ENCODE data around the gene PTRH2. TPM values are rescaled to one million over a fixed set of nuclear protein-coding genes. Genes with fewer than 3 reads are reported as not detected.

The PTRH2 gene
- total RNA-seq, 1 experiment from 2014 or later = 39.1 TPM

DNA sequence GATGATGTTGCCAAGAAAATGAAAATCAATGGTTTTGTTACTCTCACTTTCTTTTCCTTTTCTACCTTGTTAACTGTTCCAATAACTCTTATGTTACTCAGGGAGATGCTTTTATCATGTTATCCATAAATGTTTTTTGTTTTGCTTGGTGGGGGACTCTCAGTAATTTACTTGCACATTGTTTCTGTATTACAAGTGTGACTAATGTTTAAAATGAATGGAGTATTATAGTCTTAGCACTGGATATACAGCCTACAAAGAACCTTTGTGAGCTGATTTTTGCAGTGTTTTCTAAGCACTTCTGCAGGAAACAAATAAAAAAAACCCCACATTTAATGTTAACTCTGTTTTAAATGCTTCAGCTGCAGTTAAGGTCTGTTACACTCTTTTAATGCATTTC lies 12.3 kb upstream of the PTRH2 start:
- no peak for DNase-seq (ENCODE audit: low read depth)

DNA sequence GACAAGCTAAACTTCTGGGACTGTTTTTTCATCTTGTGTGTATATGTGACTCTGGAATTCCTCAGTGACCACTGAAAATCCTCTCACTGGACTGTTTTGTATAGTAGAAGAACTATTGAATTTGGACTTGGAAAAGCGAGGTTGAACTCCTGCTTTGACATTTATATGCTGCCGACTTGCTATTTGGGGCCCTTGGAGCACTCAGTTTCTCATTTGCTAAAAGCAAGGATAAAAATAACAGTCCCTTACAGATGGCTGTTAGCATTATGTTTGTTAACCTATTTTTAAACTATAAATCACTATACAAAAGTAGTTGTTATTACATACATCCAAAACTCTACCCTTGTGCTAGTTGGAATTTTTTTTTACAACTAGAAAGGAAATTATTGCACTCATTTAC lies 9.2 kb upstream of the PTRH2 start:
- DNase-seq (ENCODE audit: low read depth) = no peak

DNA sequence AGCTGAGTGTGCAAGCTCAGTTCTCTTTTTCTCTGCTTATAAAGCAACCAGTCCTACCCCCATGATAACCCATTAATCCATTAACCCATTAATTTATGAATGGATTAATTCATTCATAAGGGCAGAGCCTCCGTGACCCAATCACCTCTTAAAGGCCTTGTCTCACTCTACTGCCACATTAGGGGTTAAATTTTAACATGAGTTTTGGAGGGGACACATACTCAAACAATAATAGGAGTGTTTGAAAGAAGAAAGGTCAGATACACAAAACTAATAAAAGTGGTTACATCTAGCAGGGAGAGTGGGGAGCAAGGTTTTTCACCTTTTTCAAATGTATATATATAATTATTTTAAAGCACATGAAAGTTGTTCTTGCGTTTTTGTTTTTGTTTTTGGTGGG lies 7.0 kb upstream of the PTRH2 start:
- no peak for DNase-seq (ENCODE audit: low read depth)

DNA sequence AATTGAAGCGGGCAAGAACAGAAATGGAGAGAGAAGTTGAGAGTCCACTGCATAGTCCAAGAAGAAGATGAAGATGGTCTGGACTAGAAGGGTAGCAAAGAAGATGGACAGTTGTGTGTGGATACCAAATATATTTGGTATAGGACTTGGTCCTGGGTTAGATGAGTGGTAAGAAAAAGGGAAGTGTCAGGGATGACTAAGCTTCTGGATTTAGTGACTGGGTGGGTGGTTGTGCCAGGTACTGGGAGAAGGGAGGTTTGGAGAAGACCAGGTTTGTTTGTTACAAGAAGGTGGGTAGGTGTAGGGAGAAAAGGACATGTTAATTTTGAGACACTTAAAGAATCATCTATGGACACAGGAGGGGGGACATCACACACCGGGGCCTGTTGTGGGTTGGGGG lies 5.6 kb upstream of the PTRH2 start:
- DNase-seq (ENCODE audit: low read depth) = no peak

GRCh38 chr17:59711936-59712335 lies 4.7 kb upstream of the PTRH2 start:
- no peak for DNase-seq (ENCODE audit: low read depth)

DNA sequence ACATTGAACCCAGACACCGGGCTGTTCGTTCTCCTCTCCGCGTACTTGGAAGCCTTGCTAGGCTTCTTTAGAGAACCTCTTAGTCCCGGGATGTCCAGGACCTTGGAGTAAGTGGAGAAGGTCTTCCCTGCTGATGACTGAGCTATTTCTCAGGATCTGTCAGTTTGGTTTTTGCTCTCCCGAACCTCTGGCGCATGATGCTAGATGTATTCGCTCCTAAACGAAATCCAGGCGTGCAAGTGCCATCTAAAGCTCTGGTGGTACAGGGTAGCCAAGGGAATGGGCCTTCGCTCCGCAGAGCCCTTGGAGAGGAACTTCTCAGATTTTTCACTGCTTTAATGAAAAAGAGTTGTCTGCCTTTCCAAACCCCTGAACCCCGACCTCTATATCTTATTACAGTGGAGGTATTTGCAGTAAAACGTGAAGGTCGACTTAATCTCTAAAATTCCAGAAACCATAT lies 771 bp upstream of the PTRH2 start:
- no peak for DNase-seq (ENCODE audit: low read depth)

GRCh38 chr17:59702304-59702703 lies 4.9 kb downstream of the PTRH2 start:
- no peak for DNase-seq (ENCODE audit: low read depth)

GRCh38 chr17:59699786-59700185 lies 7.4 kb downstream of the PTRH2 start:
- DNase-seq (ENCODE audit: low read depth) = no peak

DNA sequence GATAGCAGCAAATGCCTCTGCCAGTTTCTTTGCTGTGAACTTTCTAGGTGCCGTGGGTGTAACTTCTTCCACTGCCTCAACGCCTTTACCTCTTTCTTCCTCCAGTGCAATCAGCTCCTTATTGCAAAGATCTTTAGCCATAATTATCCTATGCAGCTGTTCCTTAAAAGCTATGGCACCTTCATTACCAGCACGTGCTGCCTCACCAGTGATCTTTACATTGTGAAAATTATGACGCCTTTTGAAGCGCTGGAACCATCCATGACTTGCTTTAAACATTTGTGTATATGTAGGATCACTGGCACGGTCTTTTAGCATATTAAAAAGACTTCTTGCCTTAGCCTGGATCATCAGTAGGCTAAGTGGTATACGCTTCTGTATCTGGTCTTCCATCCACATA lies 8.0 kb downstream of the PTRH2 start:
- no peak for DNase-seq (ENCODE audit: low read depth)

- DNase-seq (ENCODE audit: low read depth) = no peak
These were observed 9.1 kb downstream of the PTRH2 start for GRCh38 chr17:59698143-59698542.

DNA sequence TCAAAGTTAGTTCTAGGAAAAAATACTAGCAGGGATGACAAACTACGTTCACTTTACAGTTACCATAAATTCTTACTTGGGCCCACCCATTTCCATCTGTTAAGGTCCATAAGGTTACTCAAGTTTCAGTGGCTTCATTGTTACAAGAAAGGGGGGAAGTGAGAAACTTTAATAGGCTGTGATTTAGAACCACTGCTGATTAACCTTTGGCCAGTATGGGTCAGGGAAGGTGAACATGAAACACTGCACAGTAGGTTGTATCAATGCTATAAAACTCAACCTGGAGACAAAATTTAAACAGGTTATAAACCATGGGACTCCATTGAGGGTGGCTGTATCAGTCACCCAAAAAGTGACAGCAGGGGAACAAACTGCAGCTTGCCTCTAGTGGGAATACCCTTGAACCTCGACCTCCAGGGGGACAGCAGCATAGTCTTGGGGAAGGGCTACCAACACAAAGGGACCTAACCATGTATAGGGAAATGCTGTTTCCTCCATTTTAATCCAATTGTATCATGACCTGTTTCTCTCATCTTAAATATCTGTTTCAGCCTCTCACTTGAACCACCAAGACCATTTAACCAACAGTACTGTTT lies 10.4 kb downstream of the PTRH2 start:
- no peak for DNase-seq (ENCODE audit: low read depth)

GRCh38 chr17:59695945-59696681 lies 11.1 kb downstream of the PTRH2 start:
- DNase-seq (ENCODE audit: low read depth) = no peak

- DNase-seq (ENCODE audit: low read depth) = no peak
These were observed 12.9 kb downstream of the PTRH2 start for GRCh38 chr17:59694344-59694743.

GRCh38 chr17:59693582-59693981 lies 13.6 kb downstream of the PTRH2 start:
- DNase-seq (ENCODE audit: low read depth) = no peak

GRCh38 chr17:59688496-59688895 lies 18.7 kb downstream of the PTRH2 start:
- no peak for DNase-seq (ENCODE audit: low read depth)

DNA sequence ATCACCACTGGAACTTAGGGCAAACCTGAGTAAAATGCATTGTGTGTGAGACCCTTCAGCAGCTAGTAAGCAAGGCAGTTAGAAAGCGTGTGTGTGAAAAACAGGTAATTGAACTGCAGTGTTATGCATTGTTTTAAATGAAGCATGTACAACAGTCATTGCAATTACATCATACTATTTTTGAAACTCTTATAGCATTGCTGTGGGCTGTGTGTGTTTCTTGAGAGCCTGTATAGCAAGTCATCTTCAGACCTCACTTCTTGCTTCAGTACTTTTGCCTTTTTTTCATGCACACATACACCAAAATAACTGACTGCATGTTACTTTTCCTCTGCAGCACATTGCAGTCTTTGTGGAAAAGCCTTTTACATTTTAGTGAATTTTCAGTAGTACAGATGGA lies 19.2 kb downstream of the PTRH2 start:
- DNase-seq (ENCODE audit: low read depth) = no peak

DNA sequence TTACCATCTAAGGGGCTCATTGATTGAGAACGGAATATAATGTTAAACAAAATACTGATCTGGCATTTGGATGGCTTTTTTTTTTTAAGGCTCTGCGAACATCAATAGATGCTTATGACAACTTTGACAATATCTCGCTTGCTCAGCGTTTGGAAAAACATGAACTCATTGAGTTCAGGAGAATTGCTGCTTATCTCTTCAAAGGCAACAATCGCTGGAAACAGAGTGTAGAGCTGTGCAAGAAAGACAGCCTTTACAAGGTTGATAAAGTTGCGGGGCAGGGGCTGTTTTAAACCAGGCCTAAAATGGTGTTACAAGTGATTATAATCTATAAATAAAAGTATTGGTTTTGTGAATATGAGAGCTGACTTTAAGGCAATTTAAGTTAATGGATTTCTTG lies 22.3 kb downstream of the PTRH2 start:
- no peak for DNase-seq (ENCODE audit: low read depth)

GRCh38 chr17:59683283-59683682 lies 23.9 kb downstream of the PTRH2 start:
- DNase-seq (ENCODE audit: low read depth) = no peak

GRCh38 chr17:59680314-59680713 lies 26.9 kb downstream of the PTRH2 start:
- no peak for DNase-seq (ENCODE audit: low read depth)

- no peak for DNase-seq (ENCODE audit: low read depth)
These were observed 28.3 kb downstream of the PTRH2 start for GRCh38 chr17:59678918-59679317.

GRCh38 chr17:59676716-59677115 lies 30.5 kb downstream of the PTRH2 start:
- DNase-seq (ENCODE audit: low read depth) = no peak

DNA sequence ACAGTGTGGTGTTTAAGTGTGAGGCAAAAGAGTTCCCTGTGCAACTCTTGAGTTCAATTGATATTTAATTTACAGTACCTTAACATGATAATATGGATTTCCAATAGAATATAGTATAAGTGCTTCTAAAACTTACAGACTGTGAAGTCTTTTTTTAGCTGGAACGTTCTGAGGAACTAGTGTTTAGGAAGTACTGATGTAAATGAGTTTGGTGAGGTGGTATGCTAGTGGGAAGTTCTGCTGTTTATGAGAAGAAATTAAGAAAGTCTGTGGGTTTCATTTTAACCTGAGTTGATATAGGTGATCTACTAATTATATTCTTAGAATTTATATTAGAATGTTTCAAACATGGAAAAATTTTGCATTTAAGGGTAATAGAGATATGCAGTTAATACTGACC lies 32.0 kb downstream of the PTRH2 start:
- no peak for DNase-seq (ENCODE audit: low read depth)

GRCh38 chr17:59671386-59671785 lies 35.8 kb downstream of the PTRH2 start:
- DNase-seq (ENCODE audit: low read depth) = no peak

GRCh38 chr17:59669944-59670343 lies 37.3 kb downstream of the PTRH2 start:
- no peak for DNase-seq (ENCODE audit: low read depth)
